Lower leg skin (tissue), 3 donors: Measurements from ENCODE around the gene ZDHHC14.

Source experiments
- POLR2A ChIP-seq, 2 donors: fragments of 450-650 bp; IDR thresholded peaks; one replicate each; pipeline ENCODE4 v1.6.1; 2016 to 2017; ENCODE audit warnings: antibody characterized with exemption in 2 of 2, mild to moderate bottlenecking in 1 of 2, moderate library complexity in 1 of 2
- TF ChIP-seq, protein P1 (sequence below), 3 donors: fragments of 450-650 bp; IDR thresholded peaks; one replicate each; pipeline ENCODE4 v1.5.1; 2016; ENCODE audit warnings: antibody characterized with exemption in 3 of 3, mild to moderate bottlenecking in 3 of 3, moderate library complexity in 2 of 3

DNA sequence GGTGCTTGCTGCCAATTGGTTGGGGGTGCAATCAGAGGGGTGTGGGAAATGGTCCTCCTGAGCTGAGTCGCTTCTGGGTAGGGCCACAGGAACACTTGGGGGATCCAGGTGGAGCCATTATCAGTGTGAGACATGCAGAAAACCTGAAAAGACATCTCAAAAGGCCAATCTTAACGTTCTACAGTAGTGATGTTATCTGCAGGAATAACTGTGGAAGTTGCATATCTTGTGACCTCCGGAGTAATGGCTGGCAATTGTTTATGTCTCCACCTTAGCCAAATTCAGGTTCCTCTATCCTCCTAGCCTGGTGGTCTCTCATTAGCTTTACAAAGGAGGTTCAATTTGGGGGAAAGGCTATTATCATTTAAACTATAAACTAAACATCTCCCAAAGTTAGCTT lies 327.2 kb downstream of the ZDHHC14 start:
- TF ChIP-seq, protein P1, sequence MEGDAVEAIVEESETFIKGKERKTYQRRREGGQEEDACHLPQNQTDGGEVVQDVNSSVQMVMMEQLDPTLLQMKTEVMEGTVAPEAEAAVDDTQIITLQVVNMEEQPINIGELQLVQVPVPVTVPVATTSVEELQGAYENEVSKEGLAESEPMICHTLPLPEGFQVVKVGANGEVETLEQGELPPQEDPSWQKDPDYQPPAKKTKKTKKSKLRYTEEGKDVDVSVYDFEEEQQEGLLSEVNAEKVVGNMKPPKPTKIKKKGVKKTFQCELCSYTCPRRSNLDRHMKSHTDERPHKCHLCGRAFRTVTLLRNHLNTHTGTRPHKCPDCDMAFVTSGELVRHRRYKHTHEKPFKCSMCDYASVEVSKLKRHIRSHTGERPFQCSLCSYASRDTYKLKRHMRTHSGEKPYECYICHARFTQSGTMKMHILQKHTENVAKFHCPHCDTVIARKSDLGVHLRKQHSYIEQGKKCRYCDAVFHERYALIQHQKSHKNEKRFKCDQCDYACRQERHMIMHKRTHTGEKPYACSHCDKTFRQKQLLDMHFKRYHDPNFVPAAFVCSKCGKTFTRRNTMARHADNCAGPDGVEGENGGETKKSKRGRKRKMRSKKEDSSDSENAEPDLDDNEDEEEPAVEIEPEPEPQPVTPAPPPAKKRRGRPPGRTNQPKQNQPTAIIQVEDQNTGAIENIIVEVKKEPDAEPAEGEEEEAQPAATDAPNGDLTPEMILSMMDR (IDR thresholded peaks at IDR 0.05) = no peak
- TF ChIP-seq POLR2A (IDR thresholded peaks at IDR 0.05) = no peak
